ENCODE data around the gene GFY.

DNA sequence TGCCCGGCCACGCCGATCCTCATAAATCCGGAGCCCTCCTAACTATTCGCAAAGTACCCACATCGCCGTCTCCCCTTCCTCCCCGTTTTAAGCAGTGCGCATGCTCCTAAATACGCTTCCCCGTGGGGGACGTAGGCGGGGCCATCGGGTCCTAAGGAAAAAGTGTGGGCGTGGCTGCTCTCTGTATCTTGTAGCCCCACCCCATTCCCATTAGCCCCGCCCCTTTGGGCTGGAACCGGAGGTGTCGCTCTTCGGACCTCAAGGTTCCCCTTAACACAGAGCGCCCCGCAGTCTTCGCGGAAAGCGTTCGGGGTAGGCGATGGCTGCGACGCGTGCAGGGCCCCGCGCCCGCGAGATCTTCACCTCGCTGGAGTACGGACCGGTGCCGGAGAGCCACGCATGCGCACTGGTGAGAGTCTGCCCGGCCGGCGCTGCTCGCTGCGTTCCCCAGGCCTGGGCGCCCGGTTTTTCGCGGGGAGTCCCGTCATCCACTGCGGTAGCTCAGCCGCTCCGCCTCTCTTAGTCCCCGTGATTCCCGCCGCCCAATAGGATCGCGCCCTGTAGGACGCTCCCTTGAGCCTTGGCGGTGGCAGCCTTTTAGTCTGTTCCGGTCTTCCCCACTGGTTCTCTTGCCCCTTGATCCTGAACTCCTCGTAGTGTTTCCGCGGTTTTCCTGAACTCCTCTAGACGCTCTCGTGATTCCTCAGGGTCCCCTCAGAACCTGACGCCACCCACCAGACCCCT is 28.0 kb downstream of the GFY start, which contains the start of gene ALDH16A1:
- TF ChIP-seq, protein P1, sequence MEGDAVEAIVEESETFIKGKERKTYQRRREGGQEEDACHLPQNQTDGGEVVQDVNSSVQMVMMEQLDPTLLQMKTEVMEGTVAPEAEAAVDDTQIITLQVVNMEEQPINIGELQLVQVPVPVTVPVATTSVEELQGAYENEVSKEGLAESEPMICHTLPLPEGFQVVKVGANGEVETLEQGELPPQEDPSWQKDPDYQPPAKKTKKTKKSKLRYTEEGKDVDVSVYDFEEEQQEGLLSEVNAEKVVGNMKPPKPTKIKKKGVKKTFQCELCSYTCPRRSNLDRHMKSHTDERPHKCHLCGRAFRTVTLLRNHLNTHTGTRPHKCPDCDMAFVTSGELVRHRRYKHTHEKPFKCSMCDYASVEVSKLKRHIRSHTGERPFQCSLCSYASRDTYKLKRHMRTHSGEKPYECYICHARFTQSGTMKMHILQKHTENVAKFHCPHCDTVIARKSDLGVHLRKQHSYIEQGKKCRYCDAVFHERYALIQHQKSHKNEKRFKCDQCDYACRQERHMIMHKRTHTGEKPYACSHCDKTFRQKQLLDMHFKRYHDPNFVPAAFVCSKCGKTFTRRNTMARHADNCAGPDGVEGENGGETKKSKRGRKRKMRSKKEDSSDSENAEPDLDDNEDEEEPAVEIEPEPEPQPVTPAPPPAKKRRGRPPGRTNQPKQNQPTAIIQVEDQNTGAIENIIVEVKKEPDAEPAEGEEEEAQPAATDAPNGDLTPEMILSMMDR (IDR thresholded peaks at IDR 0.05), result peak in 1 of 5 experiments; percentile 17
- TF ChIP-seq POLR2A (IDR thresholded peaks at IDR 0.05) (peak; percentile 85 to 96), EP300 (IDR thresholded peaks at IDR 0.05) (peak; percentile 74 to 90)

Data from tibial nerve (tissue), 4 donors.